GM23338 (cell line): ENCODE measurements around the gene CKM. TPM values are rescaled to one million over a fixed set of nuclear protein-coding genes. Genes with fewer than 3 reads are reported as not detected.

Experiments
- ATAC-seq: fragments of 200-7000 bp; cut with Tn5 transposase; 3 replicates; pipeline ENCODE4 v1.9.1; 2020
- DNase-seq: peaks from one replicate; pipeline ENCODE4 v3.0.0-alpha.2; 2015; ENCODE audit warnings: low spot score
- H2AFZ ChIP-seq: fragments of 200-600 bp; sonication (generic); 2 replicates; pipeline ENCODE4 v1.8.0; 2016; ENCODE audit warnings: antibody characterized with exemption, mild to moderate bottlenecking, moderate library complexity
- H3F3A ChIP-seq: fragments of 200-600 bp; sonication (generic); replicated peaks from 2 replicates; pipeline ENCODE4 v1.8.0; 2017; ENCODE audit warnings: antibody characterized with exemption, mixed run types, low read depth
- H3K27ac ChIP-seq: fragments of 200-600 bp; sonication (generic); 2 replicates; pipeline ENCODE4 v1.6.1; 2016; ENCODE audit warnings: low read depth
- H3K27me3 ChIP-seq: fragments of 200-600 bp; sonication (generic); 2 replicates; pipeline ENCODE4 v1.8.0; 2016; ENCODE audit warnings: mild to moderate bottlenecking, mixed run types, moderate library complexity; ENCODE audit not compliant: insufficient read depth
- H3K36me3 ChIP-seq: fragments of 200-600 bp; sonication (generic); 2 replicates; pipeline ENCODE4 v1.8.0; 2016; ENCODE audit warnings: mild to moderate bottlenecking; ENCODE audit not compliant: insufficient read depth
- H3K4me1 ChIP-seq: fragments of 200-600 bp; sonication (generic); 2 replicates; pipeline ENCODE4 v1.8.0; 2016; ENCODE audit warnings: mild to moderate bottlenecking, moderate library complexity; ENCODE audit not compliant: insufficient read depth
- H3K4me2 ChIP-seq: fragments of 200-600 bp; sonication (generic); 2 replicates; pipeline ENCODE4 v1.7.1; 2017; ENCODE audit warnings: mixed run types
- H3K4me3 ChIP-seq: fragments of 200-600 bp; sonication (generic); 2 replicates; pipeline ENCODE4 v1.6.1; 2016; ENCODE audit warnings: mixed run types
- H3K79me2 ChIP-seq: fragments of 200-600 bp; sonication (generic); replicated peaks from 2 replicates; pipeline ENCODE4 v1.8.0; 2017; ENCODE audit warnings: mild to moderate bottlenecking; ENCODE audit not compliant: insufficient read depth
- H3K9me2 ChIP-seq: fragments of 200-600 bp; sonication (generic); 2 replicates; pipeline ENCODE4 v1.8.0; 2017; ENCODE audit not compliant: insufficient read depth
- H4K20me1 ChIP-seq: fragments of 200-600 bp; sonication (generic); replicated peaks from 2 replicates; pipeline ENCODE4 v1.8.0; 2017; ENCODE audit warnings: mild to moderate bottlenecking; ENCODE audit not compliant: insufficient read depth
- H3K27ac Mint-ChIP-seq: 2 replicates; pipeline ENCODE4 v1.8.0; 2020; ENCODE audit warnings: inconsistent platforms, mild to moderate bottlenecking, moderate library complexity, mixed read lengths
- H3K27me3 Mint-ChIP-seq: 3 replicates; pipeline ENCODE4 v1.8.0; 2022; ENCODE audit warnings: low read depth, mild to moderate bottlenecking, moderate library complexity, mixed read lengths, inconsistent platforms; ENCODE audit not compliant: insufficient read depth, poor library complexity
- H3K36me3 Mint-ChIP-seq: 3 replicates; pipeline ENCODE4 v1.8.0; 2021; ENCODE audit warnings: low read depth, mild to moderate bottlenecking, inconsistent platforms, moderate library complexity, mixed read lengths
- H3K4me1 Mint-ChIP-seq: 3 replicates; pipeline ENCODE4 v1.8.0; 2020; ENCODE audit warnings: mild to moderate bottlenecking, inconsistent platforms, mixed read lengths
- H3K4me3 Mint-ChIP-seq: 3 replicates; pipeline ENCODE4 v1.8.0; 2021; ENCODE audit warnings: moderate library complexity, mild to moderate bottlenecking, inconsistent platforms, mixed read lengths
- H3K9me3 Mint-ChIP-seq: 3 replicates; pipeline ENCODE4 v1.8.0; 2020; ENCODE audit warnings: moderate library complexity, mild to moderate bottlenecking, inconsistent platforms, mixed read lengths
- ETS1 ChIP-seq: IDR thresholded peaks from 2 replicates; pipeline ENCODE4 v1.6.1; 2016; ENCODE audit warnings: antibody characterized with exemption
- POLR2AphosphoS5 ChIP-seq: IDR thresholded peaks from 2 replicates; pipeline ENCODE4 v1.6.1; 2016; ENCODE audit warnings: antibody characterized with exemption, low read depth
- ZNF462 ChIP-seq: fragments of 250-450 bp; sonication (Bioruptor Pico); IDR thresholded peaks from 2 replicates; pipeline ENCODE4 v1.5.0; 2020; ENCODE audit warnings: mild to moderate bottlenecking, moderate library complexity
- polyA plus RNA-seq: library from polyadenylated mRNA; unstranded; fragments of >200 nt; fragmentation: Nextera tagmentation; extraction: Ambion mirVana; gene quantifications from 2 replicates; pipeline ENCODE4 v1.2.1, GENCODE V29; 2016
- total RNA-seq: library from RNA; depleted of rRNA; stranded (reverse); fragments of >200 nt; shearing (Covaris generic); gene quantifications from 2 replicates; pipeline ENCODE4 v1.2.3, GENCODE V29; 2014

Gene CKM
- total and polyA plus RNA-seq, 2 experiments from 2014 or later, result not detected

GRCh38 chr19:45340232-45340898 lies 17.7 kb upstream of the CKM start, which contains the start of gene KLC3:
TSS of gene KLC3 (plus strand) at chr19:45340750. CDS start at chr19:45345542, 4,792 bp downstream.
- no peak within 1 kb of the TSS for H3K27ac Mint-ChIP-seq

GRCh38 chr19:45339629-45340028 lies 17.0 kb upstream of the CKM start:
- no peak for TF ChIP-seq ETS1
- TF ChIP-seq ZNF462 (CRISPR knock-in tag), result no peak
- peaks cover 27% of the 10 kb centered on the region for H3K27me3 ChIP-seq
- Mint-ChIP-seq H3K36me3 (peaks cover 3% of the 10 kb centered on the region; the same call in 1 of the 3 replicates), H3K27me3 (peaks cover 11% of the 10 kb centered on the region), H3K4me1 (peaks cover 2% of the 10 kb centered on the region; the same call in 1 of the 3 replicates), H3K4me3 (no peak overlapping the region), H3K9me3 (no peaks in the 10 kb centered on the region), H3K27ac (no peak overlapping the region)
- H2AFZ ChIP-seq, result no peak overlapping the region
- DNase-seq, result no peak
- no peak overlapping the region for H3K27ac ChIP-seq
- no peaks in the 10 kb centered on the region for H4K20me1 ChIP-seq
- no peaks in the 10 kb centered on the region for H3K4me1 ChIP-seq
- H3K4me2 ChIP-seq, result no peak overlapping the region
- no peak for ATAC-seq
- H3F3A ChIP-seq, result peaks cover 12% of the 10 kb centered on the region; the same call in 1 of the 2 replicates
- H3K9me2 ChIP-seq, result no peaks in the 10 kb centered on the region
- no peak overlapping the region for H3K4me3 ChIP-seq
- no peaks in the 10 kb centered on the region for H3K79me2 ChIP-seq
- H3K36me3 ChIP-seq, result no peaks in the 10 kb centered on the region

More at GRCh38 chr19:45340232-45340898, 17.7 kb upstream of the CKM start, which contains the start of gene KLC3:
- Mint-ChIP-seq H3K9me3 (no peaks in the 10 kb centered on the region), H3K36me3 (peaks cover 3% of the 10 kb centered on the region; the same call in 1 of the 3 replicates), H3K27me3 (peaks cover 13% of the 10 kb centered on the region), H3K4me1 (peaks cover 2% of the 10 kb centered on the region; the same call in 1 of the 3 replicates), H3K4me3 (peak within 1 kb of the TSS; percentile 69)
- no peaks in the 10 kb centered on the region for H3K36me3 ChIP-seq
- H3K4me3 ChIP-seq, result peak within 1 kb of the TSS; percentile 80
- no peaks in the 10 kb centered on the region for H3K9me2 ChIP-seq
- H4K20me1 ChIP-seq, result no peaks in the 10 kb centered on the region
- H3K27ac ChIP-seq, result no peak within 1 kb of the TSS
- H3K27me3 ChIP-seq, result peaks cover 27% of the 10 kb centered on the region
- H2AFZ ChIP-seq, result peak within 1 kb of the TSS; percentile 97
- peaks cover 12% of the 10 kb centered on the region; the same call in 1 of the 2 replicates for H3F3A ChIP-seq
- TF ChIP-seq ETS1, result no peak
- TF ChIP-seq POLR2AphosphoS5, result peak; percentile 57; the same call in 1 of the 2 replicates
- no peaks in the 10 kb centered on the region for H3K4me1 ChIP-seq
- ATAC-seq (peak; percentile 69), DNase-seq (peak; percentile 67)
- no peaks in the 10 kb centered on the region for H3K79me2 ChIP-seq
- H3K4me2 ChIP-seq, result peak within 1 kb of the TSS; percentile 83
